ENCODE results near the gene LTA4H. TPM values are rescaled to one million over a fixed set of nuclear protein-coding genes. Genes with fewer than 3 reads are reported as not detected.

The LTA4H gene
- total and polyA plus RNA-seq, 9 donors, result 82.8 to 282 (median 106) TPM

GRCh38 chr12:96020314-96021003 lies 14.9 kb downstream of the LTA4H start:
- H3K4me3 ChIP-seq, result no peak overlapping the region
- no peak overlapping the region for H3K27ac ChIP-seq
- WGBS, 3 donors, result 88 to 94% (median 92%) methylated on average over 3 of the region's 3 CpGs
- DNase-seq, result no peak
- H3K27me3 ChIP-seq, result no peaks in the 10 kb centered on the region
- TF ChIP-seq POLR2A (IDR thresholded peaks at IDR 0.05), result no peak
- TF ChIP-seq EP300 (IDR thresholded peaks at IDR 0.05), result no peak
- no peak for TF ChIP-seq CTCF (IDR thresholded peaks at IDR 0.05)
- no peaks in the 10 kb centered on the region for H3K9me3 ChIP-seq
- intact Hi-C loops (cut with DNase I), result no loop called here
- no peaks in the 10 kb centered on the region for H3K36me3 ChIP-seq
- no peaks in the 10 kb centered on the region for H3K4me1 ChIP-seq (ENCODE audit: insufficient read depth)

- no peak overlapping the region for H3K4me3 ChIP-seq
- intact Hi-C loops (cut with DNase I), result no loop called here
- WGBS, 3 donors, result 76 to 79% (median 78%) methylated on average over 5 of the region's 5 CpGs
- H3K27me3 ChIP-seq, result no peaks in the 10 kb centered on the region
- H3K4me1 ChIP-seq (ENCODE audit: insufficient read depth), result no peaks in the 10 kb centered on the region
- TF ChIP-seq POLR2A (IDR thresholded peaks at IDR 0.05) (no peak), EP300 (IDR thresholded peaks at IDR 0.05) (no peak), CTCF (IDR thresholded peaks at IDR 0.05) (no peak)
- no peaks in the 10 kb centered on the region for H3K9me3 ChIP-seq
- H3K27ac ChIP-seq, result no peak overlapping the region
- DNase-seq, result no peak
- no peaks in the 10 kb centered on the region for H3K36me3 ChIP-seq
These were observed 19.7 kb downstream of the LTA4H start for GRCh38 chr12:96015672-96016071.

- WGBS, 3 donors, result 90 to 93% (median 91%) methylated on average over 3 of the region's 3 CpGs
- DNase-seq, result no peak
- no peak overlapping the region for H3K27ac ChIP-seq
- H3K4me1 ChIP-seq (ENCODE audit: insufficient read depth), result no peaks in the 10 kb centered on the region
- intact Hi-C loops (cut with DNase I), result no loop called here
- H3K27me3 ChIP-seq, result no peaks in the 10 kb centered on the region
- no peaks in the 10 kb centered on the region for H3K9me3 ChIP-seq
- TF ChIP-seq POLR2A (IDR thresholded peaks at IDR 0.05) (no peak), CTCF (IDR thresholded peaks at IDR 0.05) (no peak), EP300 (IDR thresholded peaks at IDR 0.05) (no peak)
- H3K36me3 ChIP-seq, result no peaks in the 10 kb centered on the region
- no peak overlapping the region for H3K4me3 ChIP-seq
These were observed 20.3 kb downstream of the LTA4H start for GRCh38 chr12:96014943-96015599.

- H3K36me3 ChIP-seq, result no peaks in the 10 kb centered on the region
These were observed 27.7 kb downstream of the LTA4H start for GRCh38 chr12:96007729-96008128.

More at GRCh38 chr12:96007729-96008128, 27.7 kb downstream of the LTA4H start:
- intact Hi-C loops (cut with DNase I), result no loop called here
- Histone ChIP-seq H3K27ac (no peak overlapping the region), H3K27me3 (no peaks in the 10 kb centered on the region), H3K9me3 (no peaks in the 10 kb centered on the region), H3K4me1 (ENCODE audit: insufficient read depth) (no peaks in the 10 kb centered on the region), H3K4me3 (no peak overlapping the region)
- no peak for DNase-seq
- 46 to 52% (median 48%) methylated on average over 1 of the region's 1 CpG for WGBS, 3 donors
- no peak for TF ChIP-seq POLR2A (IDR thresholded peaks at IDR 0.05)
- TF ChIP-seq CTCF (IDR thresholded peaks at IDR 0.05), result no peak
- TF ChIP-seq EP300 (IDR thresholded peaks at IDR 0.05), result no peak

All from ovary (tissue), 9 donors.